ENCODE data around the gene TLR3. TPM values are rescaled to one million over a fixed set of nuclear protein-coding genes. Genes with fewer than 3 reads are reported as not detected.

Gene TLR3
- total RNA-seq, 2 experiments from 2014 or later: 0.10 TPM; not detected in 1

DNA sequence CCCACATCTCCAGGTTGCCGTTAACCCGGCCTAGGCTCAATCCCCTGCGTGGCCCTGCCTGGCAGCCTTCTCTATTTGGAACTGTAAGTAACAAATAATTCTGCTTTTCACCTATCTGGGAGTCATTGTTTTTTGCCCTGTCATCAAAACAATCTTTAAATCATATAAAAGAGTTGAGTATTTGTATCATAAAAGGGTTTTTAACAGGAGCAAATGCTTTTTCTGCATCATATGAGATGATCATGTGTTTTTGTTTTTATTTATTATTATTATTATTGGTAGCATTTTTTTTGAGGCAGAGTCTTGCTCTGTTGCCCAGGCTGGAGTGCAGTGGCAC lies 10.0 kb upstream of the TLR3 start:
- Mint-ChIP-seq H3K36me3 (peaks cover 3% of the 10 kb centered on the region), H3K4me3 (no peak overlapping the region), H3K4me1 (ENCODE audit: low read depth) (peaks cover 6% of the 10 kb centered on the region), H3K27ac (no peak overlapping the region), H3K27me3 (peaks cover 8% of the 10 kb centered on the region), H3K9me3 (peaks cover 3% of the 10 kb centered on the region)
- intact Hi-C loops (cut with micrococcal nuclease): no loop called here
- CTCF ChIA-PET: interaction anchor here (0.8 kb wide), 1 partner anchor 12 kb away, joined by 3 read pairs; no protein-coding TSS in a partner anchor
- no peak for DNase-seq
- POLR2A ChIA-PET: no interaction called here

DNA sequence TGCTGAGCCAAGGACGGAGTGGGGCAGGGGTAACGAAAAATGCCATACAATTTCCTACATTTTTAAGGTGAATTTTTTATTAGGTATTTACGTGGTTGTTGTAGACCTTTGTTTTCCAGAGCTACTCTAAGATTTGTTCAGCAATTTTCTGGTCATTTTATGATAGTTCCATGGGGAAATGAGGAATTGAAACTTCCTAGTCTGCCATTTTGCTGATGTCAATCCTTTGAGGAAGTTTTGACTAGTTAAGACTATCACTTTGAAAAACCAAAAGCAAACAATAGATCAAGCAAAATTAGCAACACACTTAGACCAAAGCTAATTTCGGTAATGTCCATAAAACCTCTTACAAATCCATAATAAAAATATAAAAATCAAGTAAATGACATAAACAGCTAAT lies 7.0 kb upstream of the TLR3 start:
- H3K27me3 Mint-ChIP-seq: peaks cover 9% of the 10 kb centered on the region
- intact Hi-C loops (cut with micrococcal nuclease): no loop called here

DNA sequence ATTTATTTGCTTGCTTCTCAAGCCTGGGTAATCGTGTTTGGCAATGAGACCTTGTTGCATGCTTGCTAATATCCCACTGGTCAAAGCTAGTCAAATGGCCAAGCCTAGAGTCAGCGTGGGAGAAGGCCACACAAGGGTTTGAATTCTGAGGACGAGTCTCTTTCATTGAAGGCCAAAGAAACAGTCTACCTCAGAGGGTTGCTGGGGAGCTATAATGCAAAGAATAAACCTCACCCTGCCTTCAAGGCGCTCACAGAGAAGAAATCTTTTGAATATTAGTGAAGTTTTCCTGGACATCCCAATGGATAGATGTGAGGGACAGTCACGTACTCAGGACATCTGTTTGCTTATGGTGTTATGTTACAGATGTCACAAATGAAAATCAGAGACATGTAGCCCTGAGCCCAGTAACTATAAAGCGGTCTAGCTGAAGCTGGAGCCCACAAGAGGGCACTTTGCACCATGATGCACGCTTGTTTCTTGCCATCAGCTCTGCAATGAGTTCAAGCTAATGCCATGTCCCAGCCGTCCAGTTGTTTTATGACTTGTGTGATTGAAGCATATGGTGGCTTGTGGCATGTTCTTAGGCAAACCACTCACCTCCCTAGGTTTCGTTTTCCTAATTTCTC lies 1.1 kb upstream of the TLR3 start:
- no peaks in the 10 kb centered on the region for H3K36me3 Mint-ChIP-seq
- H3K27ac Mint-ChIP-seq: no peak overlapping the region
- intact Hi-C loops (cut with micrococcal nuclease): loop anchor here (1.0 kb wide), 3 partner anchors 69 to 519 kb away; no protein-coding TSS in a partner anchor
- CTCF ChIA-PET: interaction anchor here (0.9 to 2.8 kb wide), 7 partner anchors 11 to 519 kb away, joined by 3 to 17 read pairs (median 8); partner anchors contain the start of gene CYP4V2
- no peaks in the 10 kb centered on the region for H3K9me3 Mint-ChIP-seq
- no peak overlapping the region for H3K4me3 Mint-ChIP-seq
- POLR2A ChIA-PET: no interaction called here
- peaks cover 15% of the 10 kb centered on the region for H3K4me1 Mint-ChIP-seq (ENCODE audit: low read depth)
- DNase-seq: peak; percentile 58
- peaks cover 6% of the 10 kb centered on the region for H3K27me3 Mint-ChIP-seq

More for the DNA sequence above, 7.0 kb upstream of the TLR3 start:
- Mint-ChIP-seq H3K27ac (no peak overlapping the region), H3K9me3 (peaks cover 3% of the 10 kb centered on the region), H3K4me1 (ENCODE audit: low read depth) (peaks cover 6% of the 10 kb centered on the region), H3K36me3 (peaks cover 3% of the 10 kb centered on the region), H3K4me3 (no peak overlapping the region)
- POLR2A ChIA-PET: no interaction called here
- DNase-seq: no peak
- CTCF ChIA-PET: interaction anchor here (1.2 kb wide), 1 partner anchor 21 kb away, joined by 3 read pairs; no protein-coding TSS in a partner anchor

DNA sequence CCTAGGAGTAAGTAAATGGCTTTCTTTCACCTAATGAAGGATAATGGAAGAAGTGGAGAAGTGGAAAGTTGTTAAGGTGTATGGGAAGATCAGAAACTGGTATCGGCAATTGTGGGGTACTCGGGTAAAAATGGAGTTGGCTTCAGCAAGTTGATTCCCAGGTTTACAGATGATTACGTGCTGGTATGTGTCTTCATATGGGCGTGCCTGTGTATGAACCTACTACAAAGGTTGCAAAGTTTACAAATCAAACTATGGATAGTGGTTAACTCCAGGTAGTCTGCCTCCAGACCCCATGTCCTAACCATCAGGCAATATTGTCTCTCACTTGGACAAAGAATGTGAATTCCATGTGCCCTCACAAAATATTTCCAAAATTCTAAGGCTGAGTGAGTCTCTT lies 773 bp downstream of the TLR3 start:
- intact Hi-C loops (cut with micrococcal nuclease): no loop called here
- no peak for DNase-seq
- ChIA-PET CTCF (interaction anchor here (1.1 kb wide), 1 partner anchor 68 kb away, joined by 3 read pairs; no protein-coding TSS in a partner anchor), POLR2A (no interaction called here)
- Mint-ChIP-seq H3K9me3 (no peaks in the 10 kb centered on the region), H3K27me3 (peaks cover 4% of the 10 kb centered on the region), H3K4me3 (no peak overlapping the region), H3K4me1 (ENCODE audit: low read depth) (peaks cover 15% of the 10 kb centered on the region), H3K27ac (no peak overlapping the region), H3K36me3 (no peaks in the 10 kb centered on the region)

DNA sequence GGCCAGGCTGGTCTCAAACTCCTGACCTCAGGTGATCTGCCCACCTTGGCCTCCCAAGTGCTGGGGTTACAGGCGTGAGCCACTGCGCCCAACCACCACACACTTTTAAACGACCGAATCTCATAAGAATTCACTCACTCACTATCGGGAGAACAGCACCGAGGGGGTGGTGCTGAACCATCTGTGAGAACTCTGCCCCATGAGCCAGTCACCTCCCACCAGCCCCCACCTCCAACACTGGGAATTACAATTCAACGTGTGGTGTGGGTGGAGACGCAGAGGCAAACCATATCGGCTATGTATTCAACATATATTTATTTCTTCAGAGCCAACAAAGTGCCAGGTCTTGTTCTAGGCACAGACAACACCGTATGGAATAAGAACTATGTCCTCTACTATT lies 3.6 kb downstream of the TLR3 start:
- no peak for DNase-seq
- ChIA-PET CTCF (no interaction called here), POLR2A (no interaction called here)
- H3K4me3 Mint-ChIP-seq: no peak overlapping the region
- H3K36me3 Mint-ChIP-seq: no peaks in the 10 kb centered on the region
- no peaks in the 10 kb centered on the region for H3K9me3 Mint-ChIP-seq
- H3K4me1 Mint-ChIP-seq (ENCODE audit: low read depth): peaks cover 15% of the 10 kb centered on the region
- no peak overlapping the region for H3K27ac Mint-ChIP-seq
- intact Hi-C loops (cut with micrococcal nuclease): no loop called here
- no peaks in the 10 kb centered on the region for H3K27me3 Mint-ChIP-seq

DNA sequence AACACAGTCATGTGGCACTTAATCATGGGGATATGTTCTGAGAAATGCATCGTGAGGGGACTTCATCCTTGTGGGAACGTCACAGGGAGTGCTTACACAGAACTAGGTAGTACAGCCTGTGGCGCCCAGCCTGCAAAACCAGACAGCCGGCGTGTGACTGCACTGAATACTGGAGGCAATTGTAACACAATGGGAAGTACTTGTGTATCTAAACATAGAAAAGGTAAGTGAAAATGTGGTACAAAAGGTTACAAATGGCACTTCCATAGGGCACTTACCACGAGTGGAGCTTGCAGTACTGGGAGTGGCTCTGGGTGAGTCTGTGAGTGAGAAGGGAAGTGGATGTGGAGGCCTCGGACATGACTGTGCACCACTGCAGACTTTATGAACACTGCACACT lies 5.2 kb downstream of the TLR3 start:
- no peaks in the 10 kb centered on the region for H3K27me3 Mint-ChIP-seq
- DNase-seq: no peak
- intact Hi-C loops (cut with micrococcal nuclease): no loop called here
- no peaks in the 10 kb centered on the region for H3K36me3 Mint-ChIP-seq
- H3K4me1 Mint-ChIP-seq (ENCODE audit: low read depth): peaks cover 5% of the 10 kb centered on the region
- ChIA-PET POLR2A (no interaction called here), CTCF (no interaction called here)
- H3K9me3 Mint-ChIP-seq: no peaks in the 10 kb centered on the region
- no peak overlapping the region for H3K4me3 Mint-ChIP-seq
- H3K27ac Mint-ChIP-seq: no peak overlapping the region

DNA sequence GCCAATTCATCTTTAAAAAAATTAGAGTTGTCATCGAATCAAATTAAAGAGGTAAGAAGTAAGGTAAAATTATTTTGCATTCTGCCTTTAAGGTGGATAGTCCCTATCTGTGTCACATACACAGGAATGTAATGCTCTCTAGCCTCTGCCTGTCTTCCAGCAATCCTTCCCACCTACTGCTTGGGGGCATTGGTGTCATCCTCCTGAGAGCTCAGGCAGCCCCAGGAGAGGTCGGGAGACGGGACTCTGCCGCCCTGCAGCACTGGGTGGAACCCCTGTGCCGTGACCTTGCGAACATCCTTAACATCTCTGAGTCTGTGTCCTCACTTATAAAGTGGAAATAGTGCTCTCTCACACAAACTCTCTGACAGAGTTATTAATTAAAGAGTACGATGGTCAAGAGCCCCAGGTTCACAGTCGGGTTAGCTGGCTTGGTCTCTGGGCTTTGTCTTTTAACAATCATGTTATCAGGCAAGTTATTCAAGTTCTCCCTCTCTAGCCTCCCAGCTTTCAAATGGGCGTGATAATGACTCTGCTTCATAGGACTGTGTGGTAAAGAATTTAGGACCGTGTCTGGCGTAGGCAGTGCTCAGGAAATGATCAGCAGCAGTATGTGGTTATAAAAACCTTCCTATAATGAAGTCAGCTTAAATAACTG lies 10.2 kb downstream of the TLR3 start:
- no peaks in the 10 kb centered on the region for H3K4me1 Mint-ChIP-seq (ENCODE audit: low read depth)
- no peaks in the 10 kb centered on the region for H3K36me3 Mint-ChIP-seq
- no peaks in the 10 kb centered on the region for H3K9me3 Mint-ChIP-seq
- POLR2A ChIA-PET: no interaction called here
- no peaks in the 10 kb centered on the region for H3K27me3 Mint-ChIP-seq
- H3K27ac Mint-ChIP-seq: no peak overlapping the region
- CTCF ChIA-PET: interaction anchor here (0.7 to 2.2 kb wide), 2 partner anchors 11 to 106 kb away, joined by 3 to 8 read pairs; partner anchors contain the start of gene TLR3
- no peak overlapping the region for H3K4me3 Mint-ChIP-seq
- DNase-seq: no peak
- intact Hi-C loops (cut with micrococcal nuclease): no loop called here

DNA sequence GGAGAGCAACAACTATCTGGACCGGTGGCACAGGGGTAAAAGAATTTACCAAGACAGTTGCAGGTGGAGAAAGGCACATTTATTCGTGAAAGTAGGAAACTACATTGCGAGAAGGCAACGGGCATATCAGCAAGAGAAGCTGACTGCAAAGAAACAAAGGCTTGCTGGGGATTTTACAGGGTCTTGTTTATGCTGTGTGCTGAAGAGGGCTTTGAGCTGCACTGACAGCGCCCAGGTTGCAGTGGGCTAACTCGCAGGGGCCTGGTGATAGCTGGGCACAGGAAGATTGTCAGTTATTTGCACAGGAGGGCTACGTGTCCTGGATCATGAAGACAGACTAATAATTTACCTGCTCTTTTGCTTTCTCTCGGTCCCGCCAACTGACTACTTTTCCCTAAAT lies 10.7 kb downstream of the TLR3 start:
- Mint-ChIP-seq H3K27ac (no peak overlapping the region), H3K4me3 (no peak overlapping the region), H3K36me3 (no peaks in the 10 kb centered on the region), H3K4me1 (ENCODE audit: low read depth) (no peaks in the 10 kb centered on the region), H3K27me3 (no peaks in the 10 kb centered on the region), H3K9me3 (no peaks in the 10 kb centered on the region)
- CTCF ChIA-PET: interaction anchor here (2.2 kb wide), 1 partner anchor 11 kb away, joined by 8 read pairs; the partner anchor contains the start of gene TLR3
- POLR2A ChIA-PET: no interaction called here
- no peak for DNase-seq
- intact Hi-C loops (cut with micrococcal nuclease): no loop called here

DNA sequence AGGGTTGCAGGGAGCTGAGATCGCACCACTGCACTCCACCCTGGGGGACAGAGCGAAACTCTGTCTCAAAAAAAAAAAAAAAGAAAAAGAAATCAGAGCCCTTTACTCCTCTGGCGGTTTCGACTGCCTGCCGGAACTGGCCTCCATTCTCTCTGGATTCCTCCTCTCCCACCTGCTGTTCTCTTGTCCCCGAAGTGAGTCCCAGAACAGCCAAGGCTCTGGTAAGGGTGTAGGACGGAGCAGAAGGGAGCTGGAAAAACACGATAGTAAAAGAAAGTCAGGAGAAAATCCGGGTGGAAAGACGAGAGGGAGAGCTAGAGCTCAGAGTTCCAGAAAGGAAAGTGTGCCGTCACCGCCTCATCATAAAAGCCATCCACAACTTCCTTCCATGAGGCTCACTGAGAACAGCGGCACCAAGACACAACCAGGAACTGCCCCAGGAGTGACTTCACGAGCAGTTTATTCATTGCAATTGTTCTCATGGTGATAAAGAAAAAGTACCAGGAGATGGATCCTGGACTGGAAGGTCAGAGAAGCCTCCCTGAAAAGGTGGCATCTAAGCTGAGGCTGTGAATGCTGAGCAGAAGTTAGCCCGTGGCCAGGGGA lies 12.3 kb downstream of the TLR3 start:
- no peaks in the 10 kb centered on the region for H3K27me3 Mint-ChIP-seq
- H3K4me3 Mint-ChIP-seq: no peak overlapping the region
- intact Hi-C loops (cut with micrococcal nuclease): no loop called here
- H3K36me3 Mint-ChIP-seq: no peaks in the 10 kb centered on the region
- H3K4me1 Mint-ChIP-seq (ENCODE audit: low read depth): no peaks in the 10 kb centered on the region
- H3K9me3 Mint-ChIP-seq: no peaks in the 10 kb centered on the region
- H3K27ac Mint-ChIP-seq: no peak overlapping the region
- ChIA-PET CTCF (no interaction called here), POLR2A (no interaction called here)
- no peak for DNase-seq

DNA sequence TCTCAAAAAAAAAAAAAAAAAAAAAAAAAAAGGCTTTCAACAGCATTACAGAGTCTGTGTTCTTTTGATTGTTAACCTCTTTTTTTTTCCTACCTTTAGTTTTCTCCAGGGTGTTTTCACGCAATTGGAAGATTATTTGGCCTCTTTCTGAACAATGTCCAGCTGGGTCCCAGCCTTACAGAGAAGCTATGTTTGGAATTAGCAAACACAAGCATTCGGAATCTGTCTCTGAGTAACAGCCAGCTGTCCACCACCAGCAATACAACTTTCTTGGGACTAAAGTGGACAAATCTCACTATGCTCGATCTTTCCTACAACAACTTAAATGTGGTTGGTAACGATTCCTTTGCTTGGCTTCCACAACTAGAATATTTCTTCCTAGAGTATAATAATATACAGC lies 13.3 kb downstream of the TLR3 start:
- Mint-ChIP-seq H3K36me3 (no peaks in the 10 kb centered on the region), H3K9me3 (no peaks in the 10 kb centered on the region), H3K4me1 (ENCODE audit: low read depth) (no peaks in the 10 kb centered on the region), H3K27me3 (no peaks in the 10 kb centered on the region), H3K4me3 (no peak overlapping the region), H3K27ac (no peak overlapping the region)
- POLR2A ChIA-PET: no interaction called here
- CTCF ChIA-PET: interaction anchor here (0.9 kb wide), 1 partner anchor 54 kb away, joined by 3 read pairs; no protein-coding TSS in a partner anchor
- intact Hi-C loops (cut with micrococcal nuclease): no loop called here
- no peak for DNase-seq

DNA sequence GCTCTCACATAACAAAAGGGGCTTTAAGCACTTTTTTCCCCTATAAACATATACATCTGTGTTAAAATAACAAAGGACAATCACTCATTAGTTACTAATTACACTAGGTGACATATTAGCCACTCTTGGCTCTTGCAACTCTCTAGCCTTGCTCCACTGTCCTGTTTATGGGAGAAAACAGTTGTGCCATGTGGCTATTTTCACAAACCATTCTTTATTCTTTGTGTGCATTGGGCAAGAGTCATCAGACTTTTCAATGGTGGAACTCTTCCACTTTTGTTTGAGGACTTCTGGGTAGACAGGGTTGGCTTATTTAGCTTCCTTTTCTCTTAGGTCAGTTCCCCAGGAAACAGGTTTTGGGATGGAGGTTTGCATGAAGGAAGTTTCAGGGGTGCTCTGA lies 19.6 kb downstream of the TLR3 start:
- CTCF ChIA-PET: no interaction called here

DNA sequence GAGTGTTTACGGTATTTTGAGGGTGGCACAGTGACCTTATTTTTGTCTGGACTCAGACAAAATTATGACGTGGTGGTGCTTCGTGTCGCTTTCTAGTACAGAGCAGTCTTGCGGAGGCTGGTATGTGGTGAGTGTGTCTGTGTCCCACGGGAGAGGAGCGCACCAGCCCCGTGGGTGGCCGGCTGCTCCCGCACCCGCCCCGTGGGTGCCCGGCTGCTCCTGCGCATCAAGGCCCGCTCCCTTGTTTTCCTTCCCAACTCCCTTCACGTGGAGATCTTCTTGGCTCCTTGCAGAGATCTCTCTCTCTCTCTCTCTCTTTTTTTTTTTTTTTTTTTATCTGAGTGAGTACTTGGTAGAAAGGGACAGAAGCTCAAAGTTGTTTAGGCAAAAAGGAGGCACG lies 23.3 kb downstream of the TLR3 start:
- no peak for DNase-seq
- no peaks in the 10 kb centered on the region for H3K4me1 Mint-ChIP-seq (ENCODE audit: low read depth)
- no peaks in the 10 kb centered on the region for H3K9me3 Mint-ChIP-seq
- ChIA-PET CTCF (no interaction called here), POLR2A (no interaction called here)
- intact Hi-C loops (cut with micrococcal nuclease): no loop called here
- H3K4me3 Mint-ChIP-seq: no peak overlapping the region
- H3K27me3 Mint-ChIP-seq: peaks cover 7% of the 10 kb centered on the region
- H3K27ac Mint-ChIP-seq: no peak overlapping the region
- no peaks in the 10 kb centered on the region for H3K36me3 Mint-ChIP-seq

More for the DNA sequence above, 19.6 kb downstream of the TLR3 start:
- Mint-ChIP-seq H3K27ac (no peak overlapping the region), H3K4me1 (ENCODE audit: low read depth) (no peaks in the 10 kb centered on the region), H3K9me3 (no peaks in the 10 kb centered on the region), H3K36me3 (no peaks in the 10 kb centered on the region), H3K27me3 (peaks cover 2% of the 10 kb centered on the region), H3K4me3 (no peak overlapping the region)
- no peak for DNase-seq
- POLR2A ChIA-PET: no interaction called here
- intact Hi-C loops (cut with micrococcal nuclease): no loop called here

DNA sequence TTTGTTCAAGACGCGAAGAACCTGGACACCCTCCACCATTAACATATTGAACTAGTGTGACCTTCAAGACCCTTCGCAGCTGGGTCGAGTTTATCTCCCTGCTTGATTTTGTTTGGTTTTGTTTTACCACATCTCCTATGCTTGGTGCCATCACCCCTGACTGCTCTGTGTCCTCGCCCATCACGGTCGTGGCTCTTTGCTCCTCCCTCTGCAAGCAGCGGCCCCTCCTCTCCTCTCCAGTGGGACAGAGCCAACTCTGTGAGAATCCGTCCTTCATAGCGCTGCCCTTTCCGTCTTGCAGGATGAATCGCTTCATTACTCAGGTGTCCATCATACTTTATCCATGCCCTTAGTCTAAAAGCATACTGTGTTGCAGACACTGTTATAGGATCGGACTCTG lies 26.4 kb downstream of the TLR3 start:
- ChIA-PET CTCF (no interaction called here), POLR2A (no interaction called here)
- H3K9me3 Mint-ChIP-seq: no peaks in the 10 kb centered on the region
- H3K27ac Mint-ChIP-seq: no peak overlapping the region
- H3K4me1 Mint-ChIP-seq (ENCODE audit: low read depth): no peaks in the 10 kb centered on the region
- intact Hi-C loops (cut with micrococcal nuclease): no loop called here
- no peak overlapping the region for H3K4me3 Mint-ChIP-seq
- H3K27me3 Mint-ChIP-seq: peaks cover 5% of the 10 kb centered on the region
- DNase-seq: no peak
- H3K36me3 Mint-ChIP-seq: no peaks in the 10 kb centered on the region
